HepG2 (cell line): Measurements from ENCODE around the gene SETD1A. TPM values are rescaled to one million over a fixed set of nuclear protein-coding genes. Genes with fewer than 3 reads are reported as not detected.

Experiments
- ARID5B ChIP-seq: IDR thresholded peaks from 2 replicates; pipeline ENCODE4 v1.4.0; 2020; ENCODE audit warnings: mild to moderate bottlenecking, missing genetic modification reagents
- BORCS8-MEF2B ChIP-seq: sonication (generic); formaldehyde crosslinking; IDR thresholded peaks from 2 replicates; pipeline ENCODE4 v1.8.0; 2022; ENCODE audit warnings: mild to moderate bottlenecking, missing genetic modification reagents
- FOXK1 ChIP-seq: sonication (generic); formaldehyde crosslinking; IDR thresholded peaks from 2 replicates; pipeline ENCODE4 v1.4.0; 2020; ENCODE audit warnings: low read depth, missing genetic modification reagents, borderline replicate concordance
- FOXP1 ChIP-seq, 2 experiments: fragments of 450-650 bp in 1 of 2; IDR thresholded peaks; 2 replicates each; pipeline ENCODE4 v1.6.1; 2017 to 2018; ENCODE audit warnings: antibody characterized with exemption in 1 of 2
- KAT2B ChIP-seq: fragments of 150-350 bp; IDR thresholded peaks from 2 replicates; pipeline ENCODE4 v1.6.1; 2014; ENCODE audit warnings: low read depth, low read length, borderline replicate concordance
- RBFOX2 ChIP-seq: fragments of 200-400 bp; formaldehyde crosslinking; IDR thresholded peaks from 2 replicates; pipeline ENCODE4 v1.6.1; 2017; ENCODE audit warnings: low read depth, mild to moderate bottlenecking, low read length
- RBM39 ChIP-seq: fragments of 200-400 bp; formaldehyde crosslinking; IDR thresholded peaks from one replicate; pipeline ENCODE4 v1.6.1; 2018; ENCODE audit warnings: antibody characterized with exemption, mild to moderate bottlenecking, low read depth, low read length; ENCODE audit not compliant: poor library complexity, severe bottlenecking
- SATB2 ChIP-seq: sonication (generic); formaldehyde crosslinking; IDR thresholded peaks from 2 replicates; pipeline ENCODE4 v1.5.0; 2020; ENCODE audit warnings: missing genetic modification reagents
- SIN3A ChIP-seq: IDR thresholded peaks from 2 replicates; pipeline ENCODE4 v1.6.1; 2011; ENCODE audit warnings: low read depth, mild to moderate bottlenecking, control low read depth, low read length, borderline replicate concordance
- TFE3 ChIP-seq: IDR thresholded peaks from 2 replicates; pipeline ENCODE4 v1.6.1; 2016
- ZNF10 ChIP-seq: sonication (generic); formaldehyde crosslinking; IDR thresholded peaks from 2 replicates; pipeline ENCODE4 v1.4.0; 2020; ENCODE audit warnings: mild to moderate bottlenecking, low read depth, missing genetic modification reagents, borderline replicate concordance
- ZNF264 ChIP-seq: sonication (generic); formaldehyde crosslinking; IDR thresholded peaks from 2 replicates; pipeline ENCODE4 v1.4.0; 2020; ENCODE audit warnings: missing genetic modification reagents
- ZNF674 ChIP-seq: sonication (generic); formaldehyde crosslinking; IDR thresholded peaks from 2 replicates; pipeline ENCODE4 v1.5.0; 2020; ENCODE audit warnings: low read depth, mild to moderate bottlenecking, missing genetic modification reagents
- polyA plus RNA-seq, 8 experiments: library from polyadenylated mRNA; depleted of rRNA in 3 of 8; stranded (reverse) in 7 of 8; unstranded in 1 of 8; fragments of >200 nt; fragmentation: Illumina TruSeq in 4 of 8; extraction: Trizol in 4 of 8; gene quantifications; 2 replicates each; pipeline versions ENCODE4 v1.2.1 to v1.2.3, GENCODE V29; 2011 to 2016; ENCODE audit warnings: low read depth in 4 of 8, missing spikeins in 1 of 8, mixed read lengths in 1 of 8; ENCODE audit not compliant: insufficient read depth in 1 of 8
- total RNA-seq, 5 experiments: library from RNA; depleted of rRNA; stranded (reverse); fragments of >200 nt; fragmentation: Illumina TruSeq; extraction: Trizol; gene quantifications; 2 replicates each; pipeline ENCODE4 v1.2.3, GENCODE V29; 2016; ENCODE audit warnings: low read depth in 1 of 5
- TF ChIP-seq, protein P1 (sequence below): sonication (generic); formaldehyde crosslinking; IDR thresholded peaks from 2 replicates; pipeline ENCODE4 v1.4.0; 2020; ENCODE audit warnings: mild to moderate bottlenecking, missing genetic modification reagents
- TF ChIP-seq, protein P2 (sequence below), 2 experiments: sonication (generic) in 1 of 2; formaldehyde crosslinking in 1 of 2; IDR thresholded peaks; 2 replicates each; pipeline versions ENCODE4 v1.6.1 to v1.9.0; 2014 to 2022; ENCODE audit warnings: antibody characterized with exemption in 1 of 2, borderline replicate concordance in 1 of 2, inconsistent platforms in 1 of 2, low read depth in 1 of 2, missing genetic modification reagents in 1 of 2

SETD1A gene
- total and polyA plus RNA-seq, 2 of the 13 experiments (the other 11 are each of a cell fraction or from before 2014, with no cell fraction given) = 3.8 to 5.6 TPM

DNA sequence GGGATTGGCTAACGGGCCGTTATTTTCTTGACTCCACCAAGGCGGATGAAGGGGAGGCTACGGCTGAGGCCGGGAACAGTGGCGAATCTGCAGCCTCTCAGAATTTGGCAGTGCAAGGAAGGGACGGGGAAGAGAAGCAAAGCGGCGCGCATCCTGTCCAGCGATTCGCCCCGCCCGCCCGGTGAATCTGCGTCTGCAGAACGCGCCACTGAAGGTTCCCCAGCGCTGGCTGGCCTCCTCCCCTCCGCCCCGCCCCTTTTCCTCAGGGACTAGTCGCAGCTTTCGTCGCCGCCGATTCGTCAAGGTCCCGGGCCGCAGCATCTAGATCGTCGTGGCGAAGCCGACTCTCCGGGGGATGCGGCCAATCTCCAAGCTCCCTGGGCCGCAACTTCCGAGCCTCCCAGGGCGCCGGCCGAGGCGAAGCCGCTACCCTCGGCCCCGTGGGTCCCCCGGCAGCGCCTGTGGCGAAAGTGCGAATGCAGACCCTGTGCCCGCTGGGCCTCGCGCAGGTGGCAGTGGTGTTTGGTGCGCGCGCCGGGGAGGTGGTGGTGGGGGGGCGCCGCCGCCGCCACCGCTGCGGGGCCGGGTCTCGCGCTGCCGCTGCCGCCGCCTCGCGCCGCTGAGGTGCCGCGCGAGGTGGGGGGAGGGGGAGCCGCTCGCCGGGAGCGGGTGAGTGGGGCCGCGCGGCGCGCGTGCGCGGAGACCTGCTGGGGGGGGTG, at the start of gene SETD1A (continued):
- TF ChIP-seq, protein P1, sequence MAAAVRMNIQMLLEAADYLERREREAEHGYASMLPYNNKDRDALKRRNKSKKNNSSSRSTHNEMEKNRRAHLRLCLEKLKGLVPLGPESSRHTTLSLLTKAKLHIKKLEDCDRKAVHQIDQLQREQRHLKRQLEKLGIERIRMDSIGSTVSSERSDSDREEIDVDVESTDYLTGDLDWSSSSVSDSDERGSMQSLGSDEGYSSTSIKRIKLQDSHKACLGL (CRISPR knock-in tag) = peak; percentile 84
- TF ChIP-seq BORCS8-MEF2B (CRISPR knock-in tag) (peak; percentile 78; the same call in 1 of the 2 replicates), FOXP1 (IDR thresholded peaks at IDR 0.05) (no peak), FOXP1 (CRISPR knock-in tag; IDR thresholded peaks at IDR 0.05) (no peak), SATB2 (CRISPR knock-in tag) (0 out of 2 replicates have a peak, but pooled peaks have one; percentile 26), ZNF264 (no peak), SIN3A (no peak), RBM39 (peak; percentile 98), ARID5B (CRISPR knock-in tag) (peak; percentile 34), TFE3 (CRISPR knock-in tag) (0 out of 2 replicates have a peak, but pooled peaks have one; percentile 37), KAT2B (no peak), FOXK1 (CRISPR knock-in tag) (peak; percentile 77; the same call in 1 of the 2 replicates), RBFOX2 (peak; percentile 97), ZNF10 (no peak), ZNF674 (CRISPR knock-in tag) (peak; percentile 16; the same call in 1 of the 2 replicates)
- TF ChIP-seq, protein P2, sequence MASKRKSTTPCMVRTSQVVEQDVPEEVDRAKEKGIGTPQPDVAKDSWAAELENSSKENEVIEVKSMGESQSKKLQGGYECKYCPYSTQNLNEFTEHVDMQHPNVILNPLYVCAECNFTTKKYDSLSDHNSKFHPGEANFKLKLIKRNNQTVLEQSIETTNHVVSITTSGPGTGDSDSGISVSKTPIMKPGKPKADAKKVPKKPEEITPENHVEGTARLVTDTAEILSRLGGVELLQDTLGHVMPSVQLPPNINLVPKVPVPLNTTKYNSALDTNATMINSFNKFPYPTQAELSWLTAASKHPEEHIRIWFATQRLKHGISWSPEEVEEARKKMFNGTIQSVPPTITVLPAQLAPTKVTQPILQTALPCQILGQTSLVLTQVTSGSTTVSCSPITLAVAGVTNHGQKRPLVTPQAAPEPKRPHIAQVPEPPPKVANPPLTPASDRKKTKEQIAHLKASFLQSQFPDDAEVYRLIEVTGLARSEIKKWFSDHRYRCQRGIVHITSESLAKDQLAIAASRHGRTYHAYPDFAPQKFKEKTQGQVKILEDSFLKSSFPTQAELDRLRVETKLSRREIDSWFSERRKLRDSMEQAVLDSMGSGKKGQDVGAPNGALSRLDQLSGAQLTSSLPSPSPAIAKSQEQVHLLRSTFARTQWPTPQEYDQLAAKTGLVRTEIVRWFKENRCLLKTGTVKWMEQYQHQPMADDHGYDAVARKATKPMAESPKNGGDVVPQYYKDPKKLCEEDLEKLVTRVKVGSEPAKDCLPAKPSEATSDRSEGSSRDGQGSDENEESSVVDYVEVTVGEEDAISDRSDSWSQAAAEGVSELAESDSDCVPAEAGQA (IDR thresholded peaks at IDR 0.05; ENCODE audit: low read depth) = peak; percentile 76
- TF ChIP-seq, protein P2 (CRISPR knock-in tag; IDR thresholded peaks at IDR 0.05; ENCODE audit: borderline replicate concordance) = no peak; the same call in 1 of the 2 replicates
